ENCODE results near the gene PER1. TPM values are rescaled to one million over a fixed set of nuclear protein-coding genes. Genes with fewer than 3 reads are reported as not detected.

PER1 gene
- total and polyA plus RNA-seq, 10 of the 15 experiments (the other 5 are each of a cell fraction or from before 2014, with no cell fraction given) = 0.02 to 25.1 (median 5.4) TPM

- no peak for TF ChIP-seq PRDM15 (CRISPR knock-in tag; IDR thresholded peaks at IDR 0.05)
- TF ChIP-seq SREBF2 (IDR thresholded peaks at IDR 0.05; ENCODE audit: low read length) = no peak
- no peak for TF ChIP-seq ZBED1 (IDR thresholded peaks at IDR 0.05; ENCODE audit: borderline replicate concordance)
- no peak for TF ChIP-seq NFXL1 (IDR thresholded peaks at IDR 0.05; ENCODE audit: borderline replicate concordance)
- no peak for TF ChIP-seq KLF5 (IDR thresholded peaks at IDR 0.05; ENCODE audit: partially characterized antibody)
- TF ChIP-seq CBX3 (IDR thresholded peaks at IDR 0.05; ENCODE audit: borderline replicate concordance, low read depth) = no peak
- no peak for TF ChIP-seq NFIC (IDR thresholded peaks at IDR 0.05; ENCODE audit: low read depth, low read length)
- no peak for TF ChIP-seq MTA3 (IDR thresholded peaks at IDR 0.05; ENCODE audit: borderline replicate concordance, low read length)
- no peak for TF ChIP-seq RB1 (IDR thresholded peaks at IDR 0.05; ENCODE audit: borderline replicate concordance)
- no peak for TF ChIP-seq HDAC6 (IDR thresholded peaks at IDR 0.05; ENCODE audit: unreplicated experiment)
- TF ChIP-seq RAD21 (IDR thresholded peaks at IDR 0.05; ENCODE audit: insufficient read depth, low read depth, low read length) = no peak
- TF ChIP-seq POLR2AphosphoS2 (IDR thresholded peaks at IDR 0.05; ENCODE audit: low read depth, low read length) = peak; percentile 86; the same call in 1 of the 2 replicates
- no peak for TF ChIP-seq MTA2 (IDR thresholded peaks at IDR 0.05; ENCODE audit: low read depth)
- no peak for TF ChIP-seq NR2C1 (IDR thresholded peaks at IDR 0.05)
- TF ChIP-seq POLR2A (IDR thresholded peaks at IDR 0.05; ENCODE audit: low read depth, low read length) = peak; percentile 92
- no peak for TF ChIP-seq CUX1 (IDR thresholded peaks at IDR 0.05; ENCODE audit: insufficient replicate concordance, low read depth, low read length)
- no peak for TF ChIP-seq EZH2 (IDR thresholded peaks at IDR 0.05; ENCODE audit: borderline replicate concordance, control insufficient read depth, low read depth, low read length)
- TF ChIP-seq MYB (IDR thresholded peaks at IDR 0.05; ENCODE audit: borderline replicate concordance, low read depth, low read length) = no peak
- TF ChIP-seq E2F8 (IDR thresholded peaks at IDR 0.05; ENCODE audit: low read depth, partially characterized antibody) = no peak
- no peak for TF ChIP-seq TCF7 (IDR thresholded peaks at IDR 0.05; ENCODE audit: borderline replicate concordance)
Measured at GRCh38 chr17:8152112-8152775, at the start of gene PER1 (continued).
